GM06990 (cell line): ENCODE measurements around the gene ZNF281.

Experiments
- DNase-seq: peaks from one replicate; pipeline ENCODE4 v3.0.0-alpha.2; 2011; ENCODE audit not compliant: insufficient read length; ENCODE audit errors: extremely low read depth
- H3K27me3 ChIP-seq: replicated peaks from 2 replicates; pipeline ENCODE4 v1.6.0; 2011; ENCODE audit warnings: low read length; ENCODE audit not compliant: control insufficient read depth, insufficient read depth
- H3K36me3 ChIP-seq: 2 replicates; pipeline ENCODE4 v1.5.1; 2011; ENCODE audit warnings: low read length; ENCODE audit not compliant: control insufficient read depth, insufficient read depth
- H3K4me3 ChIP-seq: replicated peaks from 2 replicates; pipeline ENCODE4 v1.5.1; 2011; ENCODE audit warnings: low read depth, mild to moderate bottlenecking, control low read depth, low read length
- CTCF ChIP-seq: IDR thresholded peaks from 2 replicates; pipeline ENCODE4 v1.5.1; 2011; ENCODE audit warnings: low read length, control low read depth, mild to moderate bottlenecking, inconsistent platforms; ENCODE audit not compliant: insufficient read depth, poor library complexity, severe bottlenecking

The ZNF281 gene

GRCh38 chr1:200409761-200410565 lies at the start of gene ZNF281:
ZNF281 (minus strand) TSS chr1:200410036; CDS start chr1:200409705, 331 bp downstream.
- TF ChIP-seq CTCF = no peak
- Histone ChIP-seq H3K27me3 (no peaks in the 10 kb centered on the region), H3K36me3 (peaks cover 8% of the 10 kb centered on the region), H3K4me3 (peak within 1 kb of the TSS; percentile 92)
- DNase-seq = peak; percentile 95

- no peak for DNase-seq
- Histone ChIP-seq H3K36me3 (no peaks in the 10 kb centered on the region), H3K27me3 (no peaks in the 10 kb centered on the region), H3K4me3 (no peak overlapping the region)
- TF ChIP-seq CTCF = no peak
Observed at GRCh38 chr1:200458780-200459179, 48.9 kb upstream of the ZNF281 start.

DNA sequence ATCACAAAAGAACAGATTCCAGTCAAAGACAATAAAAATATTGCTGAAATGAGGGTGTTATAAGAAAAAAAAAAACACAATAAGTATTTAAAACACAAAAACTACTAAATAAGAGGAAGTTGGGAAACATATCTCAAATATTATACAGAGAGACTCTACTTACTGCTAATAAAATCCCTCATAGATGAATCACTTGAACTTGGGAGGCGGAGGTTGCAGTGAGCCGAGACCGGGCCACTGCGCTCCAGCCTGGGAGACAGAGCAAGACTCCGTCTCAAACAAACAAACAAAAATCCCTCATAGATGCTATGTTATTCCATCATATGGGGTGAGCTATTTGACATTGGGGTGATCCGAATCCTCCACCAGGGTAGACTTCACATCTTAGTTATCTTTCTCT lies 48.0 kb upstream of the ZNF281 start:
- Histone ChIP-seq H3K36me3 (no peaks in the 10 kb centered on the region), H3K27me3 (no peaks in the 10 kb centered on the region), H3K4me3 (no peak overlapping the region)
- no peak for DNase-seq
- no peak for TF ChIP-seq CTCF

GRCh38 chr1:200454425-200454824 lies 44.6 kb upstream of the ZNF281 start:
- DNase-seq = no peak
- no peak for TF ChIP-seq CTCF

GRCh38 chr1:200453553-200453905 lies 43.7 kb upstream of the ZNF281 start:
- Histone ChIP-seq H3K36me3 (no peaks in the 10 kb centered on the region), H3K27me3 (no peaks in the 10 kb centered on the region), H3K4me3 (no peak overlapping the region)
- no peak for TF ChIP-seq CTCF
- no peak for DNase-seq

More at GRCh38 chr1:200454425-200454824, 44.6 kb upstream of the ZNF281 start:
- no peaks in the 10 kb centered on the region for H3K27me3 ChIP-seq
- H3K36me3 ChIP-seq = no peaks in the 10 kb centered on the region
- no peak overlapping the region for H3K4me3 ChIP-seq
